HFF-Myc (cell line): ENCODE results near the gene SFTPB.
"Not testable (repeated sequence)": the region's sequence is repeated elsewhere in the genome, so short reads cannot be mapped to it uniquely, and the experiment has no call there.

ENCODE experiments used
- DNase-seq: peaks from one replicate; pipeline ENCODE4 v3.0.0-alpha.2; 2011; ENCODE audit warnings: low read depth; ENCODE audit errors: extremely low read depth
- H3K4me3 ChIP-seq: replicated peaks from 2 replicates; pipeline ENCODE4 v1.5.1; 2011; ENCODE audit warnings: low read depth, mild to moderate bottlenecking, control low read depth, low read length
- TF ChIP-seq, protein P1 (sequence below): IDR thresholded peaks from 2 replicates; pipeline ENCODE4 v1.5.1; 2012; ENCODE audit warnings: mild to moderate bottlenecking, low read depth, low read length, control low read depth; ENCODE audit errors: missing control alignments

SFTPB gene

DNA sequence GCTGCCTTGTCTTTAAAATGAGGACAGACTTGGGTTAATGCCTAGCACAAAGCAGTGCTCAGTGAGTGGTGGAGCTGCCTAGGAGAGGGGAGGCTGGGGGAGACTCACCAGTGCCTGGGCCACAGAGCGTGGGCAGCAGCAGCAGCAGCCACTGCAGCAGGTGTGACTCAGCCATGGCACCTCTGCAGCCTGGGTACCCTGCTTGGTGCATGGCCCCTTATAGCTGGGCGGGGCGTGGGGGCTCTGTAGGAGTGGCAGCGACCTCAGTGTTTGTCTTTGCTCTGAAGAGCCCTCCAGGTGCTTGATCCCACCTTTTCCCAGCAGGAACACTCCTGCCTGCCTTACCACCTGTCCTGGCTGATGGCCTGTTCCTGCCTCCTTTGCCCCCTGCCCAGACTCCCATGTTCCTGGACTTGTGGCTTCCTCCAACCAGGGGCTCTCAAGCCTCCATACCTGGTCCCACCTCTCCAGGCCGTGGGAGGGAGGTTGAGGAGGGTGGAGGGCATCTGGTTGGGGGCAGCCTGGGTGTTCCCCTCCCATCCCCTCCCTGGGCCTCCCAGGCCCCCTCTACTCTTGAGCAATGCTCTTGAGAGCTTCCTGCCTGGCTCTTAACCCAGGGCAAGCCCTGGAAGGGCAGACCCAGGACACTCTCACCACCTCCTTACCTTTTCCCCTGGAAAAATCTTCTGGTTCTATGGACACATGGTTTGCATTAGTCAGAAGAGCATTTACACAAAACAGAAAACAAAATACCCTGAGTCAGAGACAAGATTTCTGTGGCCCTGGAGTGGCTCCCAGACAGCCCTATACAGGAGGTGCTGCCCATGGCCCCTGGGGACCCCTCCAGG is at the start of gene SFTPB:
SFTPB (minus strand) TSS at position 191 of the 848 bp plus-strand sequence; CDS start at position 175, 16 bp downstream.
- TF ChIP-seq, protein P1, sequence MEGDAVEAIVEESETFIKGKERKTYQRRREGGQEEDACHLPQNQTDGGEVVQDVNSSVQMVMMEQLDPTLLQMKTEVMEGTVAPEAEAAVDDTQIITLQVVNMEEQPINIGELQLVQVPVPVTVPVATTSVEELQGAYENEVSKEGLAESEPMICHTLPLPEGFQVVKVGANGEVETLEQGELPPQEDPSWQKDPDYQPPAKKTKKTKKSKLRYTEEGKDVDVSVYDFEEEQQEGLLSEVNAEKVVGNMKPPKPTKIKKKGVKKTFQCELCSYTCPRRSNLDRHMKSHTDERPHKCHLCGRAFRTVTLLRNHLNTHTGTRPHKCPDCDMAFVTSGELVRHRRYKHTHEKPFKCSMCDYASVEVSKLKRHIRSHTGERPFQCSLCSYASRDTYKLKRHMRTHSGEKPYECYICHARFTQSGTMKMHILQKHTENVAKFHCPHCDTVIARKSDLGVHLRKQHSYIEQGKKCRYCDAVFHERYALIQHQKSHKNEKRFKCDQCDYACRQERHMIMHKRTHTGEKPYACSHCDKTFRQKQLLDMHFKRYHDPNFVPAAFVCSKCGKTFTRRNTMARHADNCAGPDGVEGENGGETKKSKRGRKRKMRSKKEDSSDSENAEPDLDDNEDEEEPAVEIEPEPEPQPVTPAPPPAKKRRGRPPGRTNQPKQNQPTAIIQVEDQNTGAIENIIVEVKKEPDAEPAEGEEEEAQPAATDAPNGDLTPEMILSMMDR = no peak
- no peak within 1 kb of the TSS for H3K4me3 ChIP-seq
- no peak for DNase-seq

DNA sequence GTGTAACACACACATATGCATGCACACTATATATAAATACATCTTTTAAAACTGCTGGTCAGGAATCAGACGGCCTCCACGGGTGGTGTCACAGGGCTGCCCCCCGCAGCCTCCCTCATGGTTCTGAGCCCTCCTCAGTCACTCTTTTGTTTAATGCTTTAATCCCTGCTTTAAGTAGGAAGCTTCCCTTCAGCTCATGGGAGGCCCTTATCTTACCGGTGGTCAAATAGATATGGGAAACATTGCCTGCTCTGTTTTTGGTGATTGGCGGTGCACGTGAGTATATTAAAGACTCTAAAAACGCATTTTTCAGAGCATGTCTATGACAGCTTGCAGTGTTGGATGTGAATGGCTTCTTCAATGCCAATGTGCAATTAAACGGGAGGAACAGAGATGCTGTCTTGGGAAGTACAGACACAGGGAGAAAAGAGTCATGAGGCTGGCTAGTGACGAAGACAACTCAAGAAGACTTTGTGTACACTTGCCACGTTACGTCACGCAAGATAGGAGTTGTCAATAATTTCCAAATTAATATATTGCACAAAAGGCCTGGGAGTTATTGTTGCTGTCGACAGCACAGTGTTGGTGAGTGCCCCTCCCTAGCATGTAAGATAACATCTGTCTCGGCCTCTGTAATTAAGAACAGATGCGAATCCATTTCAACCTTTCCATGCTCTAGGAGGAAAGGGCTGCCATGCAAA is 49.5 kb upstream of the SFTPB start:
- DNase-seq = peak; percentile 69
- TF ChIP-seq, protein P1 = no peak
- H3K4me3 ChIP-seq = no peak overlapping the region

DNA sequence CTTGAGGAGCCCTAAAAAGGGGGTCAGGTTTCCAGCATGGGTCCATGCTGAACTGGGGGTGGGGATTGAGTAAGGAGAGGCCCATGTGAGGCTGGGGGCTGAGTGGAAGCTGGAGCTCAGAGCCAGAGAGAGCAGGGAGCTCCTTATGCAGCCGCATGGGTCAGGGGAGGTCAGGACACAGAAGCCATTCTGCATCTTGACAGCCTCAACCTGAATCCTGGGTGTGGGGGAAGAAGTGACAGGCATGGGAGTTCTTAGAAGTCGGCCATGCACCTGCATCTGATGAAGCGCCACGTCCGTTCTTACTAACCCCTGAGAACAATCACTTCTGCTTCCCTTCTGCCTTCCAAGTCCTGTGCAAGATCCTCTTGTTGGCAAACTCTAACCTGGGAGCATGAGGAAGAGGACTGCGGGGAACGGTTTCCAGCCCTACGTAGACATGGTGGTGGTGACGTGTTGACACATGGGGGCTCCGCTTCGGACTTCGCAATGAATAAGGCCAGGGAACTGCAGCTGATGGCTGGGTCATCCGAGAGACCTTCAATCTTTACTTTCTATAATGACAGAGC is 48.4 kb upstream of the SFTPB start:
- DNase-seq = no peak
- H3K4me3 ChIP-seq = no peak overlapping the region
- TF ChIP-seq, protein P1 = no peak

DNA sequence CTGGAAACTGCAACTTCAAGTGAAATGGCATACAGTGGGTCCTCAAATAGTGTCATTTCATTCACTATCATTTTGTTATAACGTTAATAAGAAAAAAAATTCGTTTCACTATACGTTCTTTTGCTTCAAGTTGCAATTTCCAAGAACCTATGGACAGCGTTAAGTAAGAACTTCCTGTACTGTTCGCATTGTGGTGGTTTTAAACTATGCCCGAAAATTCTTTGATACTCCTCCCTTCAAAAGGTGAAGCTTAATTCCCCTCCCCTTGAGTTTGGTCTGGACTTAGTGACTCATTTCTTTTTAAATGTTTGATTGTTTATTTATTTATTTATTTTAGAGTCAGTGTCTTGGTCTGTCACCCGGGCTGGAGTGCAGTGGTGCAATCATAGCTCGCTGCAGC is 46.8 kb upstream of the SFTPB start:
- H3K4me3 ChIP-seq = no peak overlapping the region
- TF ChIP-seq, protein P1 = no peak
- no peak for DNase-seq

DNA sequence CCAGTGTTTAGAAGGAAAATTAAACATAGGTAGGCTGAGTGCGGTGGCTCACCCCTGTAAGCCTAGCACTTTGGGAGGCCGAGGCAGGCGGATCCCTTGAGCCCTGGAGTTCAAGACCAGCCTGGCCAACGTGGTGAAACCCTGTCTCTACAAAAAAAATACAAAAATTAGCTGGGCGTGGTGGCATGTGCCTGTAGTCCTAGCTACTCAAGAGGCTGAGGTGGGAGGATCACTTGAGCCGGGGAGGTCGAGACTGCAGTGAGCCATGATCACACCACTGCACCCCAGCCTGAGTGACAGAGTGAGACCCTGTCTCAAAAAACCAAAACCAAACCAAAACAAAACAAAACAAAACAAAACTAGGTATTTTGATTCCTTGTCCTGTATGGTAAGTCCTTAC is 46.4 kb upstream of the SFTPB start:
- not testable (repeated sequence) for DNase-seq, H3K4me3 ChIP-seq

DNA sequence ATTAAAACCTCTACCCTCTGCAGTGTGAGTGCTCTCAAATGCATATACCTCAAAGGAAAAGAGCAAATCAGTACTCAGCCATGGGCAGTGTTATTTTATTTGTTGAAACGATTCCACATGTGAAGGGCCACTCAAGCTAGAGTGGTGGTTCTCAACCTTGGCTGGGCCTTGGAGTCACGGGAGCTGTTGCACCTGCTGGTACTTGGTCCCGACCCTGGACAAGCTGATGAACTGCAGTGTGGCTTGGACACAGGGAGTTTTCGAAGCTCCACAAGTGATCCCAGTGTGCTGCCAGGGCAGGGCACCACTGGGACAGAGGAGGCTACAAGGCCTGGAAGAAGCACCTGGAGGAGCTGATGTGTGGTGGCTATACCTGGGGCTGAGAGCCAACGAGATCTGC is 45.8 kb upstream of the SFTPB start:
- DNase-seq = no peak
- TF ChIP-seq, protein P1 = no peak
- no peak overlapping the region for H3K4me3 ChIP-seq
